HepG2 (cell line): ENCODE results near the gene SPATA33. TPM values are rescaled to one million over a fixed set of nuclear protein-coding genes. Genes with fewer than 3 reads are reported as not detected.

Source experiments
- MXI1 ChIP-seq: IDR thresholded peaks from 3 replicates; pipeline ENCODE4 v1.6.1; 2012; ENCODE audit warnings: low read depth, low read length, inconsistent platforms, borderline replicate concordance
- NFKBIZ ChIP-seq: IDR thresholded peaks from 2 replicates; pipeline ENCODE4 v1.6.1; 2018; ENCODE audit warnings: missing genetic modification reagents, missing compliant biosample characterization
- NFYB ChIP-seq: sonication (generic); formaldehyde crosslinking; IDR thresholded peaks from 2 replicates; pipeline ENCODE4 v1.4.0; 2020; ENCODE audit warnings: missing genetic modification reagents
- NR2F1 ChIP-seq, 2 experiments: fragments of 450-650 bp in 1 of 2; formaldehyde crosslinking in 1 of 2; IDR thresholded peaks; 2 replicates each; pipeline versions ENCODE4 v1.5.0 to v1.6.1; 2016 to 2020; ENCODE audit warnings: mild to moderate bottlenecking in 1 of 2, missing compliant biosample characterization in 1 of 2, missing genetic modification reagents in 1 of 2, moderate library complexity in 1 of 2
- RXRB ChIP-seq: IDR thresholded peaks from 2 replicates; pipeline ENCODE4 v1.6.1; 2016; ENCODE audit warnings: borderline replicate concordance, missing genetic modification reagents, missing compliant biosample characterization
- SOX13 ChIP-seq, 3 experiments: fragments of 450-650 bp in 1 of 3; sonication (generic) in 1 of 3; formaldehyde crosslinking in 1 of 3; IDR thresholded peaks in 2 of 3; conservative IDR thresholded peaks in 1 of 3; 2 replicates each; pipeline versions ENCODE4 v1.5.0 to v1.6.1; 2016 to 2020; ENCODE audit warnings: antibody characterized with exemption in 1 of 3, mild to moderate bottlenecking in 1 of 3, missing compliant biosample characterization in 1 of 3, missing genetic modification reagents in 1 of 3, moderate library complexity in 1 of 3
- STAT6 ChIP-seq: sonication (generic); formaldehyde crosslinking; IDR thresholded peaks from 2 replicates; pipeline ENCODE4 v1.4.0; 2020; ENCODE audit warnings: missing genetic modification reagents, mild to moderate bottlenecking, borderline replicate concordance
- ZNF12 ChIP-seq: sonication (generic); formaldehyde crosslinking; IDR thresholded peaks from 2 replicates; pipeline ENCODE4 v1.5.0; 2020; ENCODE audit warnings: missing genetic modification reagents
- ZNF138 ChIP-seq: sonication (generic); formaldehyde crosslinking; IDR thresholded peaks from 2 replicates; pipeline ENCODE4 v1.5.0; 2020; ENCODE audit warnings: mild to moderate bottlenecking, low read depth, missing genetic modification reagents
- ZNF629 ChIP-seq: sonication (generic); formaldehyde crosslinking; conservative IDR thresholded peaks from 2 replicates; pipeline ENCODE4 v1.5.0; 2020; ENCODE audit warnings: missing genetic modification reagents
- polyA plus RNA-seq, 8 experiments: library from polyadenylated mRNA; depleted of rRNA in 3 of 8; stranded (reverse) in 7 of 8; unstranded in 1 of 8; fragments of >200 nt; fragmentation: Illumina TruSeq in 4 of 8; extraction: Trizol in 4 of 8; gene quantifications; 2 replicates each; pipeline versions ENCODE4 v1.2.1 to v1.2.3, GENCODE V29; 2011 to 2016; ENCODE audit warnings: low read depth in 4 of 8, missing spikeins in 1 of 8, mixed read lengths in 1 of 8; ENCODE audit not compliant: insufficient read depth in 1 of 8
- total RNA-seq, 5 experiments: library from RNA; depleted of rRNA; stranded (reverse); fragments of >200 nt; fragmentation: Illumina TruSeq; extraction: Trizol; gene quantifications; 2 replicates each; pipeline ENCODE4 v1.2.3, GENCODE V29; 2016; ENCODE audit warnings: low read depth in 1 of 5
- TF ChIP-seq, protein P1 (sequence below): sonication (generic); formaldehyde crosslinking; IDR thresholded peaks from 2 replicates; pipeline ENCODE4 v1.9.0; 2021; ENCODE audit warnings: missing genetic modification reagents, borderline replicate concordance
- TF ChIP-seq, protein P2 (sequence below): sonication (generic); formaldehyde crosslinking; IDR thresholded peaks from 2 replicates; pipeline ENCODE4 v1.4.0; 2020; ENCODE audit warnings: missing genetic modification reagents, low read depth, mild to moderate bottlenecking, borderline replicate concordance
- TF ChIP-seq, protein P3 (sequence below): sonication (generic); formaldehyde crosslinking; IDR thresholded peaks from 2 replicates; pipeline ENCODE4 v1.5.1; 2020; ENCODE audit warnings: mild to moderate bottlenecking, missing genetic modification reagents, moderate library complexity
- TF ChIP-seq, protein P4 (sequence below): sonication (generic); formaldehyde crosslinking; conservative IDR thresholded peaks from 2 replicates; pipeline ENCODE4 v1.4.0; 2020; ENCODE audit warnings: mild to moderate bottlenecking, missing genetic modification reagents, moderate library complexity
- TF ChIP-seq, protein P5 (sequence below): sonication (generic); formaldehyde crosslinking; IDR thresholded peaks from 2 replicates; pipeline ENCODE4 v1.8.1; 2023; ENCODE audit warnings: missing genetic modification reagents, mild to moderate bottlenecking, borderline replicate concordance

Gene SPATA33
- total and polyA plus RNA-seq, 2 of the 13 experiments (the other 11 are each of a cell fraction or from before 2014, with no cell fraction given): 5.7 to 11.0 TPM

DNA sequence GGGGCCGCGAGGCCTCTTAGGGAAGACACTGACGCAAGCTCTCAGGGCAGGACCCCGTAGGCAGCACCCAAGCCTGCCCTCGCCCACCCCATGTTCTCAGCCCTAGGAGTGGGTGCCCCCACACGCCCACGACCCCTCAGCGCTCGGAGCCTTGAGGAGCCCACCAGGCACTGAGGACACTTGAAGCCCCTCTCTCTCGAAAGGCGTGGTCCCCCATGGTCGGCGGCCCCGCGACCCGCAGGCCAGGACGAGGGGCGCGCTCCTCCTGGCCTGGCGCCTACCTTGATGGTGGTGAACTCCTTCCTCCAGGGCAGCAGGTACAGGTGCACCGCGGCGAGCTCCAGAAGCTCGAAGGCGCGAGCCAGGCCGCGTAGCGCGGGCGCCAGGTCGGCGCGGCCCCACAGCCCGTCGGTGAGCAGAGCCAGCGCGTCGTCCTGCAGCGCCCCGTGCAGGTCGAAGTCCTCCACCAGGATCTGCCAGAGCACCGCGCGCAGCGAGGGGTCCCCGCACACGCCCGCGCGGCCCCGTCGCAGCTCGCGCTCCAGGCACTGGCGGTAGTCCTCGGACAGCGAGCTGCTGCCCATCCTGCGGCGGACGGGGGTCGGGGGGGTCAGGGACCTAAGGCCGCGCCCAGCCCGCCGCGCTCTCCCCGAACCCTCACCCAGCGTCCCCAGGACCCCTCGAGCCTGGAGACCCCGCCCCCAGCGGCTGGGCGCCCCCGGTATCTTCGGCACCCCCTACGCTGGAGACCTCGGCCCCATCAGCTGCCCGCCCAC lies 43.2 kb downstream of the SPATA33 start (continued):
- TF ChIP-seq ZNF138 (peak; percentile 91; the same call in 1 of the 2 replicates), ZNF629 (CRISPR knock-in tag) (peak; percentile 48; the same call in 1 of the 2 replicates), MXI1 (peak; percentile 80; the same call in 1 of the 3 replicates), SOX13 (IDR thresholded peaks at IDR 0.05) (no peak), SOX13 (CRISPR knock-in tag; conservative IDR thresholded peaks at IDR 0.05 in 1 of 2, IDR thresholded peaks at IDR 0.05 in 1 of 2) (peak in 1 of 2 experiments; percentile 52; a peak in 2 of 4 replicates), RXRB (CRISPR knock-in tag) (peak; percentile 39; the same call in 1 of the 2 replicates), ZNF12 (CRISPR knock-in tag) (no peak), NFYB (CRISPR knock-in tag) (0 out of 2 replicates have a peak, but pooled peaks have one; percentile 6), STAT6 (no peak), NFKBIZ (CRISPR knock-in tag) (no peak), NR2F1 (CRISPR knock-in tag; IDR thresholded peaks at IDR 0.05) (no peak)
- TF ChIP-seq, protein P1, sequence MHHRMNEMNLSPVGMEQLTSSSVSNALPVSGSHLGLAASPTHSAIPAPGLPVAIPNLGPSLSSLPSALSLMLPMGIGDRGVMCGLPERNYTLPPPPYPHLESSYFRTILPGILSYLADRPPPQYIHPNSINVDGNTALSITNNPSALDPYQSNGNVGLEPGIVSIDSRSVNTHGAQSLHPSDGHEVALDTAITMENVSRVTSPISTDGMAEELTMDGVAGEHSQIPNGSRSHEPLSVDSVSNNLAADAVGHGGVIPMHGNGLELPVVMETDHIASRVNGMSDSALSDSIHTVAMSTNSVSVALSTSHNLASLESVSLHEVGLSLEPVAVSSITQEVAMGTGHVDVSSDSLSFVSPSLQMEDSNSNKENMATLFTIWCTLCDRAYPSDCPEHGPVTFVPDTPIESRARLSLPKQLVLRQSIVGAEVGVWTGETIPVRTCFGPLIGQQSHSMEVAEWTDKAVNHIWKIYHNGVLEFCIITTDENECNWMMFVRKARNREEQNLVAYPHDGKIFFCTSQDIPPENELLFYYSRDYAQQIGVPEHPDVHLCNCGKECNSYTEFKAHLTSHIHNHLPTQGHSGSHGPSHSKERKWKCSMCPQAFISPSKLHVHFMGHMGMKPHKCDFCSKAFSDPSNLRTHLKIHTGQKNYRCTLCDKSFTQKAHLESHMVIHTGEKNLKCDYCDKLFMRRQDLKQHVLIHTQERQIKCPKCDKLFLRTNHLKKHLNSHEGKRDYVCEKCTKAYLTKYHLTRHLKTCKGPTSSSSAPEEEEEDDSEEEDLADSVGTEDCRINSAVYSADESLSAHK (CRISPR knock-in tag): no peak
- TF ChIP-seq, protein P2, sequence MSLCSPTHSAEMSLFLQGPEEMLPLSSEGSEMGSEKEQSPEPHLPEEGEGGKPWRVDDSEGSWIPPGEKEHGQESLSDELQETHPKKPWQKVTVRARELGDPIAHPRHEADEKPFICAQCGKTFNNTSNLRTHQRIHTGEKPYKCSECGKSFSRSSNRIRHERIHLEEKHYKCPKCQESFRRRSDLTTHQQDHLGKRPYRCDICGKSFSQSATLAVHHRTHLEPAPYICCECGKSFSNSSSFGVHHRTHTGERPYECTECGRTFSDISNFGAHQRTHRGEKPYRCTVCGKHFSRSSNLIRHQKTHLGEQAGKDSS (CRISPR knock-in tag): peak; percentile 73; the same call in 1 of the 2 replicates
- TF ChIP-seq, protein P3, sequence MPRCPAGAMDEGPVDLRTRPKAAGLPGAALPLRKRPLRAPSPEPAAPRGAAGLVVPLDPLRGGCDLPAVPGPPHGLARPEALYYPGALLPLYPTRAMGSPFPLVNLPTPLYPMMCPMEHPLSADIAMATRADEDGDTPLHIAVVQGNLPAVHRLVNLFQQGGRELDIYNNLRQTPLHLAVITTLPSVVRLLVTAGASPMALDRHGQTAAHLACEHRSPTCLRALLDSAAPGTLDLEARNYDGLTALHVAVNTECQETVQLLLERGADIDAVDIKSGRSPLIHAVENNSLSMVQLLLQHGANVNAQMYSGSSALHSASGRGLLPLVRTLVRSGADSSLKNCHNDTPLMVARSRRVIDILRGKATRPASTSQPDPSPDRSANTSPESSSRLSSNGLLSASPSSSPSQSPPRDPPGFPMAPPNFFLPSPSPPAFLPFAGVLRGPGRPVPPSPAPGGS: peak; percentile 61; the same call in 1 of the 2 replicates
- TF ChIP-seq, protein P4, sequence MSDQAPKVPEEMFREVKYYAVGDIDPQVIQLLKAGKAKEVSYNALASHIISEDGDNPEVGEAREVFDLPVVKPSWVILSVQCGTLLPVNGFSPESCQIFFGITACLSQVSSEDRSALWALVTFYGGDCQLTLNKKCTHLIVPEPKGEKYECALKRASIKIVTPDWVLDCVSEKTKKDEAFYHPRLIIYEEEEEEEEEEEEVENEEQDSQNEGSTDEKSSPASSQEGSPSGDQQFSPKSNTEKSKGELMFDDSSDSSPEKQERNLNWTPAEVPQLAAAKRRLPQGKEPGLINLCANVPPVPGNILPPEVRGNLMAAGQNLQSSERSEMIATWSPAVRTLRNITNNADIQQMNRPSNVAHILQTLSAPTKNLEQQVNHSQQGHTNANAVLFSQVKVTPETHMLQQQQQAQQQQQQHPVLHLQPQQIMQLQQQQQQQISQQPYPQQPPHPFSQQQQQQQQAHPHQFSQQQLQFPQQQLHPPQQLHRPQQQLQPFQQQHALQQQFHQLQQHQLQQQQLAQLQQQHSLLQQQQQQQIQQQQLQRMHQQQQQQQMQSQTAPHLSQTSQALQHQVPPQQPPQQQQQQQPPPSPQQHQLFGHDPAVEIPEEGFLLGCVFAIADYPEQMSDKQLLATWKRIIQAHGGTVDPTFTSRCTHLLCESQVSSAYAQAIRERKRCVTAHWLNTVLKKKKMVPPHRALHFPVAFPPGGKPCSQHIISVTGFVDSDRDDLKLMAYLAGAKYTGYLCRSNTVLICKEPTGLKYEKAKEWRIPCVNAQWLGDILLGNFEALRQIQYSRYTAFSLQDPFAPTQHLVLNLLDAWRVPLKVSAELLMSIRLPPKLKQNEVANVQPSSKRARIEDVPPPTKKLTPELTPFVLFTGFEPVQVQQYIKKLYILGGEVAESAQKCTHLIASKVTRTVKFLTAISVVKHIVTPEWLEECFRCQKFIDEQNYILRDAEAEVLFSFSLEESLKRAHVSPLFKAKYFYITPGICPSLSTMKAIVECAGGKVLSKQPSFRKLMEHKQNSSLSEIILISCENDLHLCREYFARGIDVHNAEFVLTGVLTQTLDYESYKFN (CRISPR knock-in tag): 0 out of 2 replicates have a peak, but pooled peaks have one; percentile 4
- TF ChIP-seq, protein P5, sequence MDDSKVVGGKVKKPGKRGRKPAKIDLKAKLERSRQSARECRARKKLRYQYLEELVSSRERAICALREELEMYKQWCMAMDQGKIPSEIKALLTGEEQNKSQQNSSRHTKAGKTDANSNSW (CRISPR knock-in tag): no peak; the same call in 1 of the 2 replicates
